GM13976 (cell line): ENCODE measurements around the gene NR2E1.

ENCODE experiments used
- DNase-seq: peaks from one replicate; pipeline ENCODE4 v3.0.0; 2012; ENCODE audit warnings: low spot score
- CTCF ChIP-seq: IDR thresholded peaks from 2 replicates; pipeline ENCODE4 v1.5.1; 2012; ENCODE audit warnings: borderline replicate concordance, mild to moderate bottlenecking; ENCODE audit not compliant: insufficient read depth; ENCODE audit errors: extremely low read depth, missing control alignments, control extremely low read depth
- in situ Hi-C: fragments of 300-500 bp; cut with MboI; formaldehyde crosslinking; loops from one replicate; pipeline ENCODE4 v1.12.0; 2022; ENCODE audit warnings: low sequenced_read_pairs, mixed read lengths, inconsistent platforms; ENCODE audit not compliant: unreplicated experiment

NR2E1 gene

GRCh38 chr6:108166664-108167448 lies 1.0 kb downstream of the NR2E1 start:
- no peak for TF ChIP-seq CTCF
- DNase-seq, result no peak
- in situ Hi-C loops, result no loop called here

GRCh38 chr6:108167449-108168089 lies 1.7 kb downstream of the NR2E1 start:
- DNase-seq, result peak; percentile 39
- no peak for TF ChIP-seq CTCF
- in situ Hi-C loops, result no loop called here

- no peak for TF ChIP-seq CTCF
- no peak for DNase-seq
- in situ Hi-C loops, result no loop called here
Measured at GRCh38 chr6:108168090-108168463, 2.3 kb downstream of the NR2E1 start.

- DNase-seq, result peak; percentile 63
- peak; percentile 13 for TF ChIP-seq CTCF
Measured at GRCh38 chr6:108168501-108169463, 3.0 kb downstream of the NR2E1 start.

GRCh38 chr6:108169464-108170331 lies 3.9 kb downstream of the NR2E1 start:
- in situ Hi-C loops, result no loop called here
- no peak for TF ChIP-seq CTCF
- no peak for DNase-seq

More at GRCh38 chr6:108168501-108169463, 3.0 kb downstream of the NR2E1 start:
- in situ Hi-C loops, result no loop called here
